HepG2 (cell line): ENCODE results near the gene TRAP1. TPM values are rescaled to one million over a fixed set of nuclear protein-coding genes. Genes with fewer than 3 reads are reported as not detected.

Experiments
- ATAC-seq: fragments of 200-7000 bp; cut with Tn5 transposase; 3 replicates; pipeline ENCODE4 v1.9.1; 2020; ENCODE audit warnings: mild to moderate bottlenecking, moderate library complexity
- BruUV-seq: library from RNA; stranded (reverse); fragments of 400-500 nt; replicated peaks from 2 replicates; lab custom pipeline; 2021; lab: Mats Ljungman, UMichigan
- CTCF ChIA-PET: fragments of 300-600 bp; formaldehyde crosslinking; extraction: SDS; loops from one replicate; lab custom pipeline; 2021; ENCODE audit warnings: low total read pairs, inconsistent platforms, low intra/inter-chr PET ratio; lab: Yijun Ruan, JAX
- POLR2A ChIA-PET: fragments of 350-600 bp; sonication (Branson Sonifier 250); formaldehyde crosslinking; loops from one replicate; lab custom pipeline; 2020; ENCODE audit warnings: antibody characterized with exemption, inconsistent platforms; lab: Yijun Ruan, JAX
- DNase-seq: peaks from one replicate; pipeline ENCODE4 v3.0.0-alpha.2; 2015; ENCODE audit warnings: low spot score
- FAIRE-seq: peaks from 3 replicates; lab custom pipeline; 2011; peaks lifted over from hg19 to GRCh38; lab: Jason Lieb, UNC
- H2AFZ ChIP-seq: one replicate; pipeline ENCODE4 v1.6.1; 2011; ENCODE audit warnings: low read length, inconsistent platforms
- H3K27ac ChIP-seq: fragments of 300-600 bp; 3 replicates; pipeline ENCODE4 v1.8.0; 2011; ENCODE audit warnings: mixed run types, mild to moderate bottlenecking, mixed read lengths, low read length, inconsistent platforms; ENCODE audit not compliant: insufficient read depth; ENCODE audit errors: extremely low read length
- H3K27me3 ChIP-seq, 2 experiments: fragments of 200-600 bp in 1 of 2; 2 replicates in 1 of 2; 3 replicates in 1 of 2; pipeline versions ENCODE4 v1.6.0 to v1.8.0; 2011; ENCODE audit warnings: low read length in 2 of 2, mild to moderate bottlenecking in 2 of 2, moderate library complexity in 2 of 2, inconsistent platforms in 1 of 2; ENCODE audit not compliant: insufficient read depth in 2 of 2, control insufficient read depth in 1 of 2
- H3K36me3 ChIP-seq, 2 experiments: fragments of 200-600 bp in 1 of 2; replicated peaks in 1 of 2; 2 replicates in 1 of 2; 3 replicates in 1 of 2; pipeline versions ENCODE4 v1.5.1 to v1.8.0; 2011; ENCODE audit warnings: low read length in 2 of 2, inconsistent platforms in 1 of 2; ENCODE audit not compliant: insufficient read depth in 2 of 2, control insufficient read depth in 1 of 2
- H3K4me1 ChIP-seq: 2 replicates; pipeline ENCODE4 v1.5.1; 2012; ENCODE audit warnings: low read length, inconsistent platforms; ENCODE audit not compliant: insufficient read depth
- H3K4me2 ChIP-seq: 2 replicates; pipeline ENCODE4 v1.6.0; 2011; ENCODE audit warnings: low read depth, low read length, inconsistent platforms
- H3K4me3 ChIP-seq, 3 experiments: fragments of 200-600 bp in 1 of 3; sonication (generic), shearing (Covaris generic) in 1 of 3; replicated peaks in 1 of 3; 2 replicates each; pipeline ENCODE4 v1.5.1; 2011 to 2016; ENCODE audit warnings: low read length in 3 of 3, inconsistent platforms in 2 of 3, low read depth in 2 of 3, mild to moderate bottlenecking in 2 of 3, control low read depth in 1 of 3, mixed read lengths in 1 of 3; ENCODE audit not compliant: insufficient read depth in 1 of 3
- H3K79me2 ChIP-seq: one replicate; pipeline ENCODE4 v1.6.1; 2011; ENCODE audit warnings: low read length, inconsistent platforms; ENCODE audit not compliant: insufficient read depth
- H3K9ac ChIP-seq: 2 replicates; pipeline ENCODE4 v1.6.0; 2011; ENCODE audit warnings: mild to moderate bottlenecking, low read depth, low read length, inconsistent platforms; ENCODE audit not compliant: insufficient read depth
- H3K9me3 ChIP-seq: 2 replicates; pipeline ENCODE4 v1.5.1; 2012; ENCODE audit warnings: mild to moderate bottlenecking, low read length
- H4K20me1 ChIP-seq: 2 replicates; pipeline ENCODE4 v1.6.0; 2011; ENCODE audit warnings: inconsistent platforms, mild to moderate bottlenecking, low read length, moderate library complexity; ENCODE audit not compliant: insufficient read depth
- ARNTL ChIP-seq: sonication (generic); formaldehyde crosslinking; IDR thresholded peaks from 2 replicates; pipeline ENCODE4 v1.4.0; 2020; ENCODE audit warnings: mild to moderate bottlenecking, missing genetic modification reagents
- ATF7-NPFF ChIP-seq: sonication (generic); formaldehyde crosslinking; IDR thresholded peaks from 2 replicates; pipeline ENCODE4 v1.8.1; 2023; ENCODE audit warnings: mild to moderate bottlenecking, low read depth, missing genetic modification reagents, moderate library complexity
- KLF11 ChIP-seq: IDR thresholded peaks from 2 replicates; pipeline ENCODE4 v1.6.1; 2016; ENCODE audit warnings: missing compliant biosample characterization
- MAFK ChIP-seq, 2 experiments: IDR thresholded peaks in 1 of 2; conservative IDR thresholded peaks in 1 of 2; 2 replicates each; pipeline ENCODE4 v1.6.1; 2011; ENCODE audit warnings: improper control_type of control experiment in 2 of 2, low read length in 2 of 2
- NFRKB ChIP-seq: fragments of 450-650 bp; IDR thresholded peaks from 2 replicates; pipeline ENCODE4 v1.6.1; 2017
- SETDB1 ChIP-seq: sonication (generic); formaldehyde crosslinking; IDR thresholded peaks from 2 replicates; pipeline ENCODE4 v1.5.1; 2020; ENCODE audit warnings: missing genetic modification reagents, mild to moderate bottlenecking, borderline replicate concordance
- ZNF24 ChIP-seq: fragments of 450-650 bp; IDR thresholded peaks from 2 replicates; pipeline ENCODE4 v1.6.1; 2017; ENCODE audit warnings: antibody characterized with exemption, mild to moderate bottlenecking
- ZNF317 ChIP-seq: sonication (generic); formaldehyde crosslinking; IDR thresholded peaks from 2 replicates; pipeline ENCODE4 v1.5.0; 2020; ENCODE audit warnings: mild to moderate bottlenecking, missing genetic modification reagents
- ZNF510 ChIP-seq: sonication (generic); formaldehyde crosslinking; IDR thresholded peaks from 2 replicates; pipeline ENCODE4 v1.4.0; 2020; ENCODE audit warnings: low read depth, mild to moderate bottlenecking, missing genetic modification reagents
- ZSCAN9 ChIP-seq: IDR thresholded peaks from 2 replicates; pipeline ENCODE4 v1.6.1; 2016; ENCODE audit warnings: borderline replicate concordance
- WGBS: methylation state at CpG from one replicate; pipeline ENCODE4 v1.1.6; 2017; ENCODE audit warnings: low lambda C conversion rate; 5-methylcytosine and 5-hydroxymethylcytosine counted together
- in situ Hi-C: cut with HindIII; loops from 2 replicates; pipeline ENCODE4 v1.10.0; 2017; ENCODE audit warnings: low pct_unique_long_range_greater_than_20kb; ENCODE audit not compliant: extremely low pct_ligation_motif_present
- intact Hi-C: fragments of 100-400 bp; cut with micrococcal nuclease; formaldehyde crosslinking; loops from one replicate; pipeline ENCODE4 v1.10.0; 2022; ENCODE audit not compliant: unreplicated experiment
- polyA plus RNA-seq, 8 experiments: library from polyadenylated mRNA; depleted of rRNA in 3 of 8; stranded (reverse) in 7 of 8; unstranded in 1 of 8; fragments of >200 nt; fragmentation: Illumina TruSeq in 4 of 8; extraction: Trizol in 4 of 8; gene quantifications; 2 replicates each; pipeline versions ENCODE4 v1.2.1 to v1.2.3, GENCODE V29; 2011 to 2016; ENCODE audit warnings: low read depth in 4 of 8, missing spikeins in 1 of 8, mixed read lengths in 1 of 8; ENCODE audit not compliant: insufficient read depth in 1 of 8
- total RNA-seq, 5 experiments: library from RNA; depleted of rRNA; stranded (reverse); fragments of >200 nt; fragmentation: Illumina TruSeq; extraction: Trizol; gene quantifications; 2 replicates each; pipeline ENCODE4 v1.2.3, GENCODE V29; 2016; ENCODE audit warnings: low read depth in 1 of 5
- TF ChIP-seq, protein P1 (sequence below): sonication (generic); formaldehyde crosslinking; conservative IDR thresholded peaks from 2 replicates; pipeline ENCODE4 v1.4.0; 2020; ENCODE audit warnings: missing genetic modification reagents
- TF ChIP-seq, protein P2 (sequence below): sonication (generic); formaldehyde crosslinking; IDR thresholded peaks from 2 replicates; pipeline ENCODE4 v1.4.0; 2020; ENCODE audit warnings: missing genetic modification reagents

The TRAP1 gene
- total and polyA plus RNA-seq, 2 of the 13 experiments (the other 11 are each of a cell fraction or from before 2014, with no cell fraction given) = 127 to 240 TPM

DNA sequence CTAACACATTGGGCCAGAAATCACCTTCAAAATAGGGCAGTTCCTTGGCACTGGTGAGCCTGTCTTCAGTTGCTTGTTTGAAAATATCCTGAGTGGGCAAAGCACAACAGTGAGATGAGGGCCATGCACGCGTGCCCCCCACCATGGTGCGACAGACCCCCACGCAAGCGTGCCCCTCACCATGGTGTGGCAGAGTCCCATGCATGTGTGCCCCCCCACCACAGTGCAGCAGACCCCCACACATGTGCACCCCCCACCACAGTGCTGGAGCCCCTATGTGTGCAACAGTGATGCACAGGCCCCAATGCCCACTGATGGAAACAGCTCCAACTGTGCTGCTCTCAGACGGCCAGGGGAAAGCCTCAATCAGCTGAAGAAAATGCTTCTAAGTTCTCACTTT, 18.8 kb upstream of the TRAP1 start:
- FAIRE-seq = no peak
- H3K36me3 ChIP-seq = peaks cover 37 to 77% of the 10 kb centered on the region in 2 experiments

More for the DNA sequence above, 18.8 kb upstream of the TRAP1 start:
- H4K20me1 ChIP-seq = no peaks in the 10 kb centered on the region
- H3K27ac ChIP-seq = no peak overlapping the region
- 0 out of 2 replicates have a peak, but pooled peaks cover 7% of the 10 kb centered on the region for H3K4me1 ChIP-seq
- no peak overlapping the region for H3K4me3 ChIP-seq
- 100% methylated on average over 2 of the region's 6 CpGs for WGBS
- BruUV-seq = no TSS peak
- CTCF ChIA-PET = no interaction called here
- H3K4me2 ChIP-seq = no peak overlapping the region
- intact Hi-C loops (no loop called here), in situ Hi-C loops (no loop called here)
- no peak overlapping the region for H2AFZ ChIP-seq
- H3K9ac ChIP-seq = no peak overlapping the region
- no peaks in the 10 kb centered on the region for H3K9me3 ChIP-seq
- ATAC-seq (no peak), DNase-seq (no peak)
- H3K27me3 ChIP-seq = no peaks in the 10 kb centered on the region
- POLR2A ChIA-PET = no interaction called here
- no peaks in the 10 kb centered on the region for H3K79me2 ChIP-seq
- no peak for TF ChIP-seq SETDB1 (CRISPR knock-in tag)
- no peak for TF ChIP-seq ARNTL (CRISPR knock-in tag)
- no peak for TF ChIP-seq KLF11 (CRISPR knock-in tag)
- TF ChIP-seq ZNF510 (CRISPR knock-in tag) = no peak
- TF ChIP-seq ZSCAN9 = no peak
- TF ChIP-seq, protein P1, sequence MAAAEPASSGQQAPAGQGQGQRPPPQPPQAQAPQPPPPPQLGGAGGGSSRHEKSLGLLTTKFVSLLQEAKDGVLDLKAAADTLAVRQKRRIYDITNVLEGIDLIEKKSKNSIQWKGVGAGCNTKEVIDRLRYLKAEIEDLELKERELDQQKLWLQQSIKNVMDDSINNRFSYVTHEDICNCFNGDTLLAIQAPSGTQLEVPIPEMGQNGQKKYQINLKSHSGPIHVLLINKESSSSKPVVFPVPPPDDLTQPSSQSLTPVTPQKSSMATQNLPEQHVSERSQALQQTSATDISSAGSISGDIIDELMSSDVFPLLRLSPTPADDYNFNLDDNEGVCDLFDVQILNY (CRISPR knock-in tag) = no peak
- TF ChIP-seq ZNF317 (CRISPR knock-in tag) = no peak
- no peak for TF ChIP-seq MAFK (conservative IDR thresholded peaks at IDR 0.05 in 1 of 2, IDR thresholded peaks at IDR 0.05 in 1 of 2; ENCODE audit: low read length in 2 of 2)
- no peak for TF ChIP-seq NFRKB
- no peak for TF ChIP-seq ZNF24
- TF ChIP-seq, protein P2, sequence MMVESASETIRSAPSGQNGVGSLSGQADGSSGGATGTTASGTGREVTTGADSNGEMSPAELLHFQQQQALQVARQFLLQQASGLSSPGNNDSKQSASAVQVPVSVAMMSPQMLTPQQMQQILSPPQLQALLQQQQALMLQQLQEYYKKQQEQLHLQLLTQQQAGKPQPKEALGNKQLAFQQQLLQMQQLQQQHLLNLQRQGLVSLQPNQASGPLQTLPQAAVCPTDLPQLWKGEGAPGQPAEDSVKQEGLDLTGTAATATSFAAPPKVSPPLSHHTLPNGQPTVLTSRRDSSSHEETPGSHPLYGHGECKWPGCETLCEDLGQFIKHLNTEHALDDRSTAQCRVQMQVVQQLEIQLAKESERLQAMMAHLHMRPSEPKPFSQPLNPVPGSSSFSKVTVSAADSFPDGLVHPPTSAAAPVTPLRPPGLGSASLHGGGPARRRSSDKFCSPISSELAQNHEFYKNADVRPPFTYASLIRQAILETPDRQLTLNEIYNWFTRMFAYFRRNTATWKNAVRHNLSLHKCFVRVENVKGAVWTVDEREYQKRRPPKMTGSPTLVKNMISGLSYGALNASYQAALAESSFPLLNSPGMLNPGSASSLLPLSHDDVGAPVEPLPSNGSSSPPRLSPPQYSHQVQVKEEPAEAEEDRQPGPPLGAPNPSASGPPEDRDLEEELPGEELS (CRISPR knock-in tag) = no peak
- TF ChIP-seq ATF7-NPFF = no peak
